Epithelial cell of proximal tubule (primary cell): ENCODE measurements around the gene ROR1. TPM values are rescaled to one million over a fixed set of nuclear protein-coding genes. Genes with fewer than 3 reads are reported as not detected.

Source experiments
- DNase-seq: peaks from one replicate; pipeline ENCODE4 v3.0.0-alpha.2; 2011; ENCODE audit warnings: low read depth
- H3K4me3 ChIP-seq: 2 replicates; pipeline ENCODE4 v1.5.1; 2011; ENCODE audit warnings: low read depth, mild to moderate bottlenecking, low read length
- total RNA-seq: library from RNA; depleted of rRNA; stranded (reverse); fragments of >200 nt; gene quantifications from 2 replicates; pipeline ENCODE4 v1.2.3, GENCODE V29; 2015
- TF ChIP-seq, protein P1 (sequence below): conservative IDR thresholded peaks from 2 replicates; pipeline ENCODE4 v1.5.1; 2012; ENCODE audit warnings: low read depth, mild to moderate bottlenecking, low read length

Gene ROR1
- total RNA-seq, 1 donor from 2014 or later = 5.9 TPM

DNA sequence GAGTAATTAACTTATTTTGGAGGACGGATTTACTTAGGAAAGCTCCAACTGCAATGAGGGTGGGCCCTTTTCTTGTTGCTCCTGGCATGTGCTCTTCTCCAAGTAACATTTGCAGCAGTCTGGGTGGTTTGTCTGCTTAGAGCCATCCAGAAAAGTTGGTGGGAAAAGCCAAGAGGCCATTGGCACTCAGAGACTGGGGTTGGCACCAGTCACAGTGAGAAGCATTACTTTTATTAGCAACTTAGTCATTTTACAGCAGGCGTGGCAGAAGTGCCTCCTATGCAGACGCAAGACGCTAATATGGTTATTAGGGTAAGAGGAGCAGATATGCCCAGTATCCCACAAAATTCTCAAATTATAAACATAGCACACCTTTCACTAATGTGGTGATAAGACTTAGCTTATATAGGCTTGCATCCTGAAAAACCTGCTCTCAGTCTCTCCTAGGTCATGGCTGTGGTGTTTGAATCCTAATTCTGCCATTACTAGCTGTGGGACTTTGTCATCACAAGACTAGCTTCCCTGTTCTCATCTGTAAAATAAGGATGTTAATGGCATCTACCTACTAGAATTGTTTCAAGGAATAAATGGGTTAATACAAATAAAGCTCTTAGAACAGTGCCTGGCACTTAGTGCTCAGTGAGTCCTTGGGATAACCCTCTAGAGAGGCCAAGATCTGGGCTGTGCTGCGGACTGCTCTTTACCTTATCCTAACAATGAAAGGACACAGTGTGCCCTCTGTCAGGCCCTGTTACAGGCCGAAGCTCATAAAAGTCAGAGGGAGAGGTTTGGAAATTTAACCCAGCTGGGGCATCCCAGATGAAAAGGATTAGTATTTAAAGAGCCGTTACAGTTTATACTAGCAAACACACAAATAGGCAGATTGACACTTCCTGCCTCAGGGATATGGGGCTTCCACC, 154.6 kb downstream of the ROR1 start:
- no peak for DNase-seq
- no peak overlapping the region for H3K4me3 ChIP-seq
- TF ChIP-seq, protein P1, sequence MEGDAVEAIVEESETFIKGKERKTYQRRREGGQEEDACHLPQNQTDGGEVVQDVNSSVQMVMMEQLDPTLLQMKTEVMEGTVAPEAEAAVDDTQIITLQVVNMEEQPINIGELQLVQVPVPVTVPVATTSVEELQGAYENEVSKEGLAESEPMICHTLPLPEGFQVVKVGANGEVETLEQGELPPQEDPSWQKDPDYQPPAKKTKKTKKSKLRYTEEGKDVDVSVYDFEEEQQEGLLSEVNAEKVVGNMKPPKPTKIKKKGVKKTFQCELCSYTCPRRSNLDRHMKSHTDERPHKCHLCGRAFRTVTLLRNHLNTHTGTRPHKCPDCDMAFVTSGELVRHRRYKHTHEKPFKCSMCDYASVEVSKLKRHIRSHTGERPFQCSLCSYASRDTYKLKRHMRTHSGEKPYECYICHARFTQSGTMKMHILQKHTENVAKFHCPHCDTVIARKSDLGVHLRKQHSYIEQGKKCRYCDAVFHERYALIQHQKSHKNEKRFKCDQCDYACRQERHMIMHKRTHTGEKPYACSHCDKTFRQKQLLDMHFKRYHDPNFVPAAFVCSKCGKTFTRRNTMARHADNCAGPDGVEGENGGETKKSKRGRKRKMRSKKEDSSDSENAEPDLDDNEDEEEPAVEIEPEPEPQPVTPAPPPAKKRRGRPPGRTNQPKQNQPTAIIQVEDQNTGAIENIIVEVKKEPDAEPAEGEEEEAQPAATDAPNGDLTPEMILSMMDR = no peak

DNA sequence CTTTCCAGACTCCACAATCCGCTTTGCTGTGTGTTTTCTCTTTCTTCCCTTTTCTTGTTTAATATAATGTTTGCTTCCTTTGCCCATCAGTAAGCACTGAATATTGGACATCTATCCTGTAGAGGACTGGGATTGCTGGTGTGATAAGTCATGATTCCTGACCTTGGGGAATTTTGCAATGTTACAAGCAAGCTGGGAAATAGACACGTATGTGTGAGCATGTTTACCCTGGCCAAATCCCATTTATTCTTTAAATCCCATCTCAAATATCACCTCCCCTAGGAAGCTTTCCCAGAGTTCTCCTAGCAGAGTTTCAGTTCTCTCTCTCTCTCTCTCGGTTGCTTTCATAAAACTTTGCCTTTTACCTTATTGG, 155.3 kb downstream of the ROR1 start:
- H3K4me3 ChIP-seq = no peak overlapping the region
- TF ChIP-seq, protein P1 = no peak
- DNase-seq = no peak

DNA sequence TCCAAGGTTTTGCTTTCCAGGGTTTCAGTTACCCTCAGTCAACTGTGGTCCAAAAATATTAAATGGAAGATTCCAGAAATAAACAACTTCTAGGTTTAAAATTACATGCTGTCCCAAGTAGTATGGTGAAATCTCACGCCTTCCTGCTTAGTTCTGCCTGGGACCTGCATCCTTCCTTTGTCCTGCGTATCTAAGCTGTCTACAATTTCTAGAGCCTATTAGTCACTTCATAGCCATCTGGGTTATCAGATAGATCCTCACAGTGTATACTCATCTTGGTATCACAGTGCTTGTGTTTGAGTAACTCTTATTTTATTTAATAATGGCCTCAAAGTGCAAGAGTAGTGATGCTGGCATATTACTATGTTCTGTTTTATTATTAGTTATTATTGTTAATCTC, 157.7 kb downstream of the ROR1 start:
- no peak for DNase-seq
- TF ChIP-seq, protein P1 = no peak
- no peak overlapping the region for H3K4me3 ChIP-seq

DNA sequence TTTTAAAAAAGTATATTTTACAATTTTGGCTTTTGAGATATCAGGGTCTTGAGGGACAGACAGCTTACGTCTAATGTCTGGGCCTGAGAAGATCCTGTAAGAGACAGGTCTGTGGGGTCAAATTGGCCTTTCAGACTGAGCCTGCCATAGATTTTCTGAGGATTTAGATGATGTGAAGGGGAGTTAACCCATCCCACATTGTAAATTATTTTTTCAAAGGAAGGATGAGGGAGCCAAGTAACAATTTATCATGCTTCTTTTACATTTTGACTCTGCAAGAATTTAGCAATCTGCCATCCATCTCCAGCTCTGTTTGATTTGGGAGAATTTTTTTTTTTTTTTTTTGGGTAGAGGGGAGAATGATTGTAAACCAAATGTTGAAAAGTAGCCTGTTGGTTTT, 160.9 kb downstream of the ROR1 start:
- TF ChIP-seq, protein P1 = no peak
- no peak overlapping the region for H3K4me3 ChIP-seq

DNA sequence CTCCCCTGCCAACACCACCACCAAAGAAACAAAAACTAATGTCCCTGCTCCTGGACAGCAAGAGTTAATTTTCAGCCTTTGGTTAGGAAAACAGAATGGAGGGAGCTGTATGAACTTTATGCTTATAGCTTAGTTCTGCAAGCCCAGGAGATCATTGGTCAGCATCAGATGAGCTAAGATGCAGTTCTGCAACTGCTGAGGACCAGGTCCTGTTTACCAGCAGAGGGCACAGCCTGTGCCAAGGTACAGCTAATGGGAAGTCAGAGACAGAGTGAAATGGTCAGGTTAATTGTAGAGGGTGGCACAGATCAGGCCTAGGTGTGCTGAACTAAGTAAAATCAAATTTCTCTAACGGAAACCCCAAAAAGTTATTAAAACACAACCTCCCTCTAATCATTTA, 161.3 kb downstream of the ROR1 start:
- TF ChIP-seq, protein P1 = peak; percentile 91
- DNase-seq = no peak
- H3K4me3 ChIP-seq = no peak overlapping the region

More for the DNA sequence above, 160.9 kb downstream of the ROR1 start:
- no peak for DNase-seq

DNA sequence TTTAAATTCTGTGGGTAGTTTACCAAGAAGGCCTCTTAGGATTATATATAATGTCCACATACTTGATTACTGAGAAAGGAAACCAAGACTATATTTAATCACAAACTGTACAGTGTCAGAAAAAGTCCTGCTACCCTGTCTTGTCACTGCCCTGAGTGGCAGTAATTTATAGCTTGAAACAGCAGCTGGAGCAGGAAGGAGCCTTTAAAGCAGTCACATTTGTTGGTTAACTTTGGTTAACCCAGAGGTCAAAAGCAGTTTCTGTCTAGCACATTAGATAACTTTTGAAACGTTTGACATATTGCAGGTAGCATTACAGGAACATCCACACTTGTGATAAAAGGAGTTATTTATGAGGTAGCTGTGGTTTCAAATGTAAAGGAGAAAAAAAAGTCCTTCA, 161.7 kb downstream of the ROR1 start:
- DNase-seq = no peak
- TF ChIP-seq, protein P1 = no peak
- H3K4me3 ChIP-seq = no peak overlapping the region

DNA sequence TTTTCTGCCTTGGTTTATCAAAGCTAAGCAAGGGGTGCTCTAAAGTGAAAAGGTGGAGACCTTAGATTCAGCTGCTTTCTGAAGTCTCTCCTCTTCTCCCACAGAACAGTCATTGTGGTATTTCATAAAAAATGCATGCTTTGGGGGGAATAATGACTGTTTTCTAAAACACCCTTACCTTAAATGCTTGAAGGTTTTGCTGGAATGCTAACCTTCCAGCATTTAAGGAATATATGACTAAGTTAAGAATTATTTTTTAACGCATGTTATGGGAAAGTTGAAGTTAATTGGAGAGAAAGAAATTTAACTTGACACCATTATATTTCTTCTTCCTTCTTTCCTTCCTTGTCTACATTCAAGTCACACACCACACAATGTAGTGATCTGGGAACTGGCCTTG, 162.5 kb downstream of the ROR1 start:
- DNase-seq = no peak
- TF ChIP-seq, protein P1 = no peak
- no peak overlapping the region for H3K4me3 ChIP-seq
